Liver (tissue), 9 donors: ENCODE measurements around the gene GNG4. TPM values are rescaled to one million over a fixed set of nuclear protein-coding genes. Genes with fewer than 3 reads are reported as not detected.

Experiments used
- DNase-seq: peaks from one replicate; pipeline ENCODE4 v3.0.0-alpha.2; 2017; ENCODE audit warnings: low spot score
- H3K27ac ChIP-seq, 2 donors: one replicate each; pipeline ENCODE4 v1.7.0; 2013; ENCODE audit warnings: inconsistent platforms in 2 of 2, low read length in 2 of 2, control low read depth in 1 of 2, low read depth in 1 of 2, mild to moderate bottlenecking in 1 of 2
- H3K27me3 ChIP-seq, 4 donors: one replicate each; pipeline versions ENCODE4 v1.6.1 to v1.7.0; 2013; ENCODE audit warnings: low read length in 3 of 4, inconsistent platforms in 1 of 4, mild to moderate bottlenecking in 1 of 4, moderate library complexity in 1 of 4; ENCODE audit not compliant: control insufficient read depth in 4 of 4, insufficient read depth in 4 of 4
- H3K36me3 ChIP-seq, 4 donors: one replicate each; pipeline versions ENCODE4 v1.6.1 to v1.7.0; 2013; ENCODE audit warnings: low read length in 3 of 4, mild to moderate bottlenecking in 3 of 4, low read depth in 1 of 4, moderate library complexity in 1 of 4; ENCODE audit not compliant: control insufficient read depth in 4 of 4, insufficient read depth in 3 of 4
- H3K4me1 ChIP-seq, 4 donors: one replicate each; pipeline versions ENCODE4 v1.6.1 to v1.7.0; 2013; ENCODE audit warnings: low read length in 3 of 4, mild to moderate bottlenecking in 3 of 4, moderate library complexity in 1 of 4; ENCODE audit not compliant: control insufficient read depth in 4 of 4, insufficient read depth in 4 of 4
- H3K4me3 ChIP-seq, 3 donors: one replicate each; pipeline versions ENCODE4 v1.6.1 to v1.7.0; 2013; ENCODE audit warnings: low read length in 3 of 3, control low read depth in 1 of 3, low read depth in 1 of 3, mild to moderate bottlenecking in 1 of 3
- H3K9ac ChIP-seq, 2 donors: one replicate each; pipeline ENCODE4 v1.7.0; 2013; ENCODE audit warnings: low read length in 2 of 2, mild to moderate bottlenecking in 2 of 2, moderate library complexity in 2 of 2, control low read depth in 1 of 2, low read depth in 1 of 2
- H3K9me3 ChIP-seq, 4 donors: one replicate each; pipeline versions ENCODE4 v1.6.1 to v1.7.0; 2013; ENCODE audit warnings: low read length in 3 of 4; ENCODE audit not compliant: control insufficient read depth in 4 of 4
- FOXA1 ChIP-seq: IDR thresholded peaks from 2 replicates; pipeline ENCODE4 v1.6.1; 2016; ENCODE audit warnings: antibody characterized with exemption
- FOXA2 ChIP-seq: IDR thresholded peaks from 2 replicates; pipeline ENCODE4 v1.6.1; 2016; ENCODE audit warnings: antibody characterized with exemption
- HNF4A ChIP-seq, 2 donors: conservative IDR thresholded peaks; 2 replicates each; pipeline ENCODE4 v1.6.1; 2016; ENCODE audit warnings: antibody characterized with exemption in 2 of 2, mild to moderate bottlenecking in 2 of 2
- HNF4G ChIP-seq: IDR thresholded peaks from 2 replicates; pipeline ENCODE4 v1.6.1; 2016; ENCODE audit warnings: antibody characterized with exemption
- RAD21 ChIP-seq, 2 donors: IDR thresholded peaks; 2 replicates each; pipeline ENCODE4 v1.6.1; 2016; ENCODE audit warnings: antibody characterized with exemption in 2 of 2, mild to moderate bottlenecking in 2 of 2
- REST ChIP-seq: IDR thresholded peaks from 2 replicates; pipeline ENCODE4 v1.6.1; 2016; ENCODE audit warnings: antibody characterized with exemption, mild to moderate bottlenecking
- RXRA ChIP-seq, 2 donors: IDR thresholded peaks; 2 replicates each; pipeline ENCODE4 v1.6.1; 2017 to 2018; ENCODE audit warnings: antibody characterized with exemption in 2 of 2, mild to moderate bottlenecking in 1 of 2
- TAF1 ChIP-seq: conservative IDR thresholded peaks from 2 replicates; pipeline ENCODE4 v1.6.1; 2016; ENCODE audit warnings: antibody characterized with exemption, mild to moderate bottlenecking
- YY1 ChIP-seq: IDR thresholded peaks from 2 replicates; pipeline ENCODE4 v1.6.1; 2016; ENCODE audit warnings: antibody characterized with exemption, mild to moderate bottlenecking
- ZBTB33 ChIP-seq: IDR thresholded peaks from 2 replicates; pipeline ENCODE4 v1.6.1; 2016; ENCODE audit warnings: antibody characterized with exemption
- WGBS: extraction: QIAGEN DNeasy Blood & Tissue Kit; methylation state at CpG from one replicate; pipeline ENCODE4 v1.1.7; 2013; 5-methylcytosine and 5-hydroxymethylcytosine counted together
- polyA plus RNA-seq, 2 donors: library from polyadenylated mRNA; stranded (reverse) in 1 of 2; unstranded in 1 of 2; fragments of 200-250 nt in 1 of 2; fragments of >200 nt in 1 of 2; fragmentation: Nextera tagmentation in 1 of 2; extraction: Ambion mirVana in 1 of 2; gene quantifications; one replicate each; pipeline versions ENCODE4 v1.2.1 to v1.2.3, GENCODE V29; 2013 to 2015
- total RNA-seq, 2 donors: library from RNA; depleted of rRNA; stranded (reverse); fragments of >200 nt; gene quantifications; one replicate each; pipeline ENCODE4 v1.2.3, GENCODE V29; 2014
- TF ChIP-seq, protein P1 (sequence below): IDR thresholded peaks from 2 replicates; pipeline ENCODE4 v1.6.1; 2016; ENCODE audit warnings: antibody characterized with exemption
- TF ChIP-seq, protein P2 (sequence below): IDR thresholded peaks from 2 replicates; pipeline ENCODE4 v1.6.1; 2016; ENCODE audit warnings: antibody characterized with exemption
- donor health status: healthy.
- donor health status: healthy.
- donor health status: healthy.
- donor health status: healthy.
- donor health status: healthy.

Gene GNG4
- total and polyA plus RNA-seq, 4 donors = 0.65 TPM; not detected in 3

DNA sequence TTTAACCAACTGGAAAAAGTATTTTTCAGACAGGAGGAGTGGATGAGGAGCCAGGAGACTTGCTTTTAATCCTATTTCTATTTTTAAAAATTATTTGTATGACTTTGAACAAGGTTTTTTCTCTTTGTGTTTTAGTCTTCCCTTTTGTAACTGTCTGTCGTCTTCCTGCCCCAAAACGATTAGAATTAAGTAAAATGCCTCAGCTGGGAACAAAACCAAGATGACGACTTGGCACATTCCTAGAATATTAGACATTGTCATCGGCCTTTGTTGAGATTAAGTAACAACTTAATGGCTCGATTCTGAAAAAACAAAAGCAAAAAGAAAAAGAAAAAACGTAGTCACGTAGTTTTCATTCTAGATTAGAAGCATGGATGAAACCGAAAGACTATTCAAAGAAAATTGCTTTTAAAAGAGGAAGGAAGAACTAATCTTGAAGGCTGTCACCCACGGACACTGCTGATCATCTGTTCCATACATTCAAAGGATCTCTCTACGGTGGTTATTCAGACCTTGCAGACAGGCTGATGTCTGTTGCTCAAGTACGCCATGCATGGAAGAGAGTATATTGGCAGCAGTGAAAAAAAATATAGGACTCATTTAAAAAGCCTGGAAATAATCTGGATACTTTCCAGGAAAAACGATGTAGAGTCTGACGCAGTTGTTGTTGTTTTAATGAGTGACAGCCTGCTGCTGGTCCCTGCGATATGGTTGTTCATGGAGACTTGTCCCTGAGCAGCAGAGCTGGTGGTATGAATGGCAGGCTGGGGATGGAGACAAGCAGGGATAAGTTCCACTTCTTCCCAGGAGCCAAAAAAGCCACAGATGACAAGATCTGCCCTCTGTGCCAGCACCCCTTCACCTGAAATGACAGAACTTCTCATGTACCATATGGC lies 16.8 kb downstream of the GNG4 start:
- Histone ChIP-seq H3K4me1 (peaks cover 0 to 8% (median 4%) of the 10 kb centered on the region in 4 donors), H3K9me3 (no peaks in the 10 kb centered on the region), H3K27ac (no peak overlapping the region), H3K9ac (no peak overlapping the region), H3K4me3 (peak overlapping the region in 1 of 3 donors; percentile 6), H3K36me3 (no peaks in the 10 kb centered on the region), H3K27me3 (no peaks in the 10 kb centered on the region)
- 62% methylated on average over 14 of the region's 14 CpGs for WGBS
- TF ChIP-seq RAD21 (IDR thresholded peaks at IDR 0.05) = no peak
- no peak for TF ChIP-seq HNF4A (conservative IDR thresholded peaks at IDR 0.05)
- no peak for TF ChIP-seq FOXA2
- TF ChIP-seq, protein P1, sequence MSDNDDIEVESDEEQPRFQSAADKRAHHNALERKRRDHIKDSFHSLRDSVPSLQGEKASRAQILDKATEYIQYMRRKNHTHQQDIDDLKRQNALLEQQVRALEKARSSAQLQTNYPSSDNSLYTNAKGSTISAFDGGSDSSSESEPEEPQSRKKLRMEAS = no peak
- TF ChIP-seq ZBTB33 = no peak
- TF ChIP-seq, protein P2, sequence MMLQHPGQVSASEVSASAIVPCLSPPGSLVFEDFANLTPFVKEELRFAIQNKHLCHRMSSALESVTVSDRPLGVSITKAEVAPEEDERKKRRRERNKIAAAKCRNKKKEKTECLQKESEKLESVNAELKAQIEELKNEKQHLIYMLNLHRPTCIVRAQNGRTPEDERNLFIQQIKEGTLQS = no peak
- no peak for TF ChIP-seq REST
- TF ChIP-seq RXRA (IDR thresholded peaks at IDR 0.05) = no peak
- TF ChIP-seq HNF4G = no peak
- TF ChIP-seq TAF1 = no peak
- TF ChIP-seq FOXA1 = no peak
- DNase-seq = no peak

GRCh38 chr1:235631816-235632215 lies 17.8 kb downstream of the GNG4 start:
- no peaks in the 10 kb centered on the region for H3K27me3 ChIP-seq
- TF ChIP-seq, protein P2 = no peak
- no peak for TF ChIP-seq ZBTB33
- TF ChIP-seq REST = no peak
- no peak for TF ChIP-seq YY1
- no peak overlapping the region for H3K9ac ChIP-seq
- no peak for DNase-seq
- H3K27ac ChIP-seq = no peak overlapping the region
- H3K4me1 ChIP-seq = peaks cover 0 to 8% (median 4%) of the 10 kb centered on the region in 4 donors
- H3K4me3 ChIP-seq = no peak overlapping the region
- no peaks in the 10 kb centered on the region for H3K36me3 ChIP-seq
- WGBS = 93% methylated on average over 7 of the region's 7 CpGs
- H3K9me3 ChIP-seq = no peaks in the 10 kb centered on the region
